ENCODE measurements around the gene GTF2H2C. TPM values are rescaled to one million over a fixed set of nuclear protein-coding genes. Genes with fewer than 3 reads are reported as not detected.

GTF2H2C gene
- total RNA-seq, 1 donor = 53.8 TPM

DNA sequence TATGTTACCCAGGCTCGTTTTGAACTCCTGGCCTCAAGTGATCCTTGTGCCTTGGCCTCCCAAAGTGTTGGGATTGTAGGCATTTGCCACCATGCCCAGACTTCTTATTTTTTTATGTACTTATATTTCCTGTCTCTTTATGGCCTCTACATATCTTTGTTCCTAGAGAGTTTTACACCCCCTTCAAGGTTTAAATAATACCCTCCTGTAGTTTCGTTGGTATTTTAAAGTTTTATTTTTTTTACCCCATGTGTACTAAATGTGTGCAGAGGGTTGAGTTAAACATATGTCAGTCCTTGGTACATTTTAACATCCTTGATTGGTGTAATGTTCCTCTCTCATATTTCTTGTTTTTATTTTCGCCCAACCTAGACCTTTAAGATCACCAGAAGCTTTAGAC is 38.0 kb upstream of the GTF2H2C start:
- H3K4me3 ChIP-seq (ENCODE audit: low read depth, low read length) = no peak overlapping the region
- no peak for DNase-seq (ENCODE audit: low read depth)
- no peak for TF ChIP-seq CTCF (IDR thresholded peaks at IDR 0.05; ENCODE audit: insufficient read depth, low read length)

DNA sequence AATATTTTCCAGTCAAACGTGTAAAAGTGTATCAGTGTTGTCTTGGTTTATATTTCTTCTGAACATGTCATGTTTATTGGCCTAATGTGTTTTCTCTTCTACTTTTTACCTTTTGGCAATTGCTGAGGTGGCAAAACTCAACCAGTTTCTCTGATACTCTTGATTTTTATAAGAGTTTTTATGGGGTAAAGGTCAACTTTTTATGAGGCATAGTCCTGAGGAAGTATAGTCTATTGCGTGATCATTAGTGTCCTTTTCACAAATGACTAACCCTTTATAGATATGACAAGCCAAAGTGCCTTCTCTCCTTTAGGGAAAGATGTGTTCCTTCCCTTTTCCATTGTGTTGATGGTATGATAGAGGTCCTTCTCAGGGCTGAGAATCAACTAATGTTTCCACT is 34.5 kb upstream of the GTF2H2C start:
- DNase-seq (ENCODE audit: low read depth) = no peak
- no peak overlapping the region for H3K4me3 ChIP-seq (ENCODE audit: low read depth, low read length)
- no peak for TF ChIP-seq CTCF (IDR thresholded peaks at IDR 0.05; ENCODE audit: insufficient read depth, low read length)

GRCh38 chr5:69526660-69527059 is 33.3 kb upstream of the GTF2H2C start:
- no peak for DNase-seq (ENCODE audit: low read depth)
- no peak overlapping the region for H3K4me3 ChIP-seq (ENCODE audit: low read depth, low read length)
- no peak for TF ChIP-seq CTCF (IDR thresholded peaks at IDR 0.05; ENCODE audit: insufficient read depth, low read length)

DNA sequence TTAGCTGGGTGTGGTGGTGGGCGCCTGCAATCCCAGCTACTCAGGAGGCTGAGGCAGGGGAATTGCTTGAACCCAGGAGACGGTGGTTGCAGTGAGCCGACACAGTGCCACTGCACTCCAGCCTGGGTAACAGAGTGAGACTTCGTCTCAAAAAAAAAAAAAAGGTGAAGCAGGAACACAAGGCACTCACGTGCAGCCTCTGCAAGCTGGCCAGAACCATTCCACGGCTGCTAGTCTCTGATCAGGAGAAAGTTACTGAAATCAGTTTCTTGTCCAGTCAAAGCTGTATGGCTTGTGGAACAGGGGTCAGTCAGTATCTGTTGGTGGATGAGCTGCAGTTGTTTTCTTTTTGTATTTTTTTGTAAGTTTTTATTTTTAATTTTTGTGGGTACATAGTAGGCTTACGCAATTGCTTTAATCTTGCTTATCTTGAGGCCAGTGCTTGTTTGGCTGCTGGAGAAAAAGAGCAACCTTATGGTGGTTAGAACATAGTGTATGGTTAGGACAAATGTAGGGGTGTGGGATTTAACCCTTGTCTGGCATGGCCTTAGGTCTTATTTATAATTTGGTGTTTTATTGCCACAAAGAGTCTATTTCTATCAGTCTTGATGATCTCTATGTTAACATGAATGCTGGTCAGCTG is 32.7 kb upstream of the GTF2H2C start:
- H3K4me3 ChIP-seq (ENCODE audit: low read depth, low read length) = no peak overlapping the region
- TF ChIP-seq CTCF (IDR thresholded peaks at IDR 0.05; ENCODE audit: insufficient read depth, low read length) = no peak
- no peak for DNase-seq (ENCODE audit: low read depth)

- no peak for DNase-seq (ENCODE audit: low read depth)
- no peak for TF ChIP-seq CTCF (IDR thresholded peaks at IDR 0.05; ENCODE audit: insufficient read depth, low read length)
- no peak overlapping the region for H3K4me3 ChIP-seq (ENCODE audit: low read depth, low read length)
These were observed 32.0 kb upstream of the GTF2H2C start for GRCh38 chr5:69528035-69528434.

DNA sequence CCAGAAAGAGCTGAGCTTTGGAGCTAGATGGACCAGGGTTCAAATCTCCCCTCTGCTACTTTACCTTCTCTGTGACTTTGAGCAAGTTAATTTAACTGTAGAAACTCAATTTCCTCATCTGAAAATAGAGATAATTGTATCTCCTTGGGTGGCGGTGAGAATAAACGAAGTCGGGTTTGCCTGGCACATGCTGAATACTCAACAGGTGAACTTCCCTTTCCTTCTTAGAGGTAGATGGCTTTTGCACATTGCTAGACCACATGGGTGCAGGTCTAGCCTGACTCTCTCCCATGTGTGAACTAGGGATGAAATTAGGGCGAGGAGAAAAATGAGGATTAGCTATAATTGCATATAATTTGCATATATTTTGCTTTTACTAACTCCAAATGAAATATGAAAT is 31.4 kb upstream of the GTF2H2C start:
- H3K4me3 ChIP-seq (ENCODE audit: low read depth, low read length) = no peak overlapping the region
- DNase-seq (ENCODE audit: low read depth) = no peak
- no peak for TF ChIP-seq CTCF (IDR thresholded peaks at IDR 0.05; ENCODE audit: insufficient read depth, low read length)
